Mesodermal cell (in vitro differentiated cells): Measurements from ENCODE around the gene IGFL1. TPM values are rescaled to one million over a fixed set of nuclear protein-coding genes. Genes with fewer than 3 reads are reported as not detected.
"Not testable (repeated sequence)": the region's sequence is repeated elsewhere in the genome, so short reads cannot be mapped to it uniquely, and the experiment has no call there.

Experiments used
- H3K27ac ChIP-seq: 2 replicates; pipeline ENCODE4 v1.7.0; 2013; ENCODE audit warnings: mild to moderate bottlenecking, low read depth, low read length, moderate library complexity; ENCODE audit not compliant: severe bottlenecking
- H3K36me3 ChIP-seq: 2 replicates; pipeline ENCODE4 v1.7.1; 2013; ENCODE audit warnings: mild to moderate bottlenecking, low read length, moderate library complexity; ENCODE audit not compliant: control insufficient read depth, insufficient read depth
- H3K4me1 ChIP-seq: one replicate; pipeline ENCODE4 v1.7.1; 2013; ENCODE audit warnings: mild to moderate bottlenecking, low read length; ENCODE audit not compliant: insufficient read depth, control insufficient read depth, poor library complexity, severe bottlenecking
- H3K4me3 ChIP-seq: 2 replicates; pipeline ENCODE4 v1.7.0; 2013; ENCODE audit warnings: low read length, control low read depth, mild to moderate bottlenecking; ENCODE audit not compliant: insufficient read depth, poor library complexity, severe bottlenecking; ENCODE audit errors: extremely low read depth
- H3K9me3 ChIP-seq: 2 replicates; pipeline ENCODE4 v1.7.1; 2013; ENCODE audit warnings: mild to moderate bottlenecking, low read length, moderate library complexity; ENCODE audit not compliant: control insufficient read depth
- WGBS, 2 experiments: methylation state at CpG; one replicate each; pipeline ENCODE4 v1.1.5; 2013; ENCODE audit warnings: missing lambda C conversion rate in 2 of 2; ENCODE audit not compliant: insufficient coverage in 2 of 2; 5-methylcytosine and 5-hydroxymethylcytosine counted together
- polyA plus RNA-seq, 2 experiments: library from polyadenylated mRNA; stranded (reverse); fragments of 50-300 nt; gene quantifications; one replicate each; pipeline ENCODE4 v1.2.3, GENCODE V29; 2013

The IGFL1 gene
- not detected for polyA plus RNA-seq (2013, experiment 1 of 2)
- polyA plus RNA-seq (2013, experiment 2 of 2) = not detected

GRCh38 chr19:46229442-46229841 lies at the start of gene IGFL1:
Gene IGFL1 (plus strand): TSS chr19:46229742. CDS start chr19:46229775, 33 bp downstream.
- WGBS, 2 experiments = 77 to 78% methylated on average over 4 to 5 of the region's 6 CpGs

GRCh38 chr19:46180701-46181387 lies 48.7 kb upstream of the IGFL1 start:
- 80 to 84% methylated on average over 5 of the region's 5 CpGs for whole genome bisulfite sequencing, 2 experiments

More at GRCh38 chr19:46229442-46229841, at the start of gene IGFL1:
- Histone ChIP-seq H3K27ac (no peak within 1 kb of the TSS), H3K9me3 (no peaks in the 10 kb centered on the region), H3K4me3 (no peak within 1 kb of the TSS), H3K4me1 (no peaks in the 10 kb centered on the region), H3K36me3 (no peaks in the 10 kb centered on the region)

GRCh38 chr19:46181388-46181779 lies 48.2 kb upstream of the IGFL1 start:
- Histone ChIP-seq H3K4me1 (peaks cover 13% of the 10 kb centered on the region), H3K4me3 (no peak overlapping the region), H3K9me3 (peaks cover 4% of the 10 kb centered on the region), H3K27ac (no peak overlapping the region), H3K36me3 (no peaks in the 10 kb centered on the region)
- 71 to 73% methylated on average over 5 to 6 of the region's 6 CpGs for WGBS, 2 experiments

More at GRCh38 chr19:46180701-46181387, 48.7 kb upstream of the IGFL1 start:
- Histone ChIP-seq H3K27ac (no peak overlapping the region), H3K4me1 (peaks cover 13% of the 10 kb centered on the region), H3K4me3 (no peak overlapping the region), H3K9me3 (peaks cover 4% of the 10 kb centered on the region), H3K36me3 (no peaks in the 10 kb centered on the region)

- H3K4me1 ChIP-seq = peaks cover 13% of the 10 kb centered on the region
- 96 to 97% methylated on average over 8 of the region's 8 CpGs for WGBS, 2 experiments
- no peak overlapping the region for H3K4me3 ChIP-seq
- H3K36me3 ChIP-seq = no peaks in the 10 kb centered on the region
- H3K27ac ChIP-seq = no peak overlapping the region
- peaks cover 4% of the 10 kb centered on the region for H3K9me3 ChIP-seq
Observed at GRCh38 chr19:46182476-46182875, 47.1 kb upstream of the IGFL1 start.

GRCh38 chr19:46184775-46185710 lies 44.5 kb upstream of the IGFL1 start:
- 90 to 93% methylated on average over 3 to 5 of the region's 6 CpGs for WGBS, 2 experiments
- H3K9me3 ChIP-seq, H3K27ac ChIP-seq, H3K4me3 ChIP-seq, H3K36me3 ChIP-seq: not testable (repeated sequence)
- peaks cover 13% of the 10 kb centered on the region for H3K4me1 ChIP-seq

GRCh38 chr19:46186101-46186716 lies 43.3 kb upstream of the IGFL1 start:
- Histone ChIP-seq H3K27ac (no peak overlapping the region), H3K36me3 (no peaks in the 10 kb centered on the region), H3K4me3 (no peak overlapping the region), H3K4me1 (peaks cover 12% of the 10 kb centered on the region), H3K9me3 (peaks cover 4% of the 10 kb centered on the region)
- WGBS, 2 experiments = 91% methylated on average over 14 to 20 of the region's 20 CpGs

GRCh38 chr19:46186717-46187101 lies 42.8 kb upstream of the IGFL1 start:
- 75 to 91% methylated on average over 1 to 5 of the region's 5 CpGs for whole genome bisulfite sequencing, 2 experiments
- Histone ChIP-seq H3K27ac (no peak overlapping the region), H3K9me3 (peaks cover 4% of the 10 kb centered on the region), H3K36me3 (no peaks in the 10 kb centered on the region), H3K4me1 (peaks cover 7% of the 10 kb centered on the region), H3K4me3 (no peak overlapping the region)

- Histone ChIP-seq H3K4me1 (peaks cover 12% of the 10 kb centered on the region), H3K27ac (no peak overlapping the region), H3K9me3 (no peaks in the 10 kb centered on the region), H3K36me3 (no peaks in the 10 kb centered on the region), H3K4me3 (no peak overlapping the region)
- WGBS, 2 experiments = 92 to 95% methylated on average over 2 to 5 of the region's 8 CpGs
Observed at GRCh38 chr19:46189971-46190888, 39.3 kb upstream of the IGFL1 start.

- H3K4me1 ChIP-seq = peaks cover 9% of the 10 kb centered on the region
- no peaks in the 10 kb centered on the region for H3K9me3 ChIP-seq
- WGBS, 2 experiments = 67 to 90% methylated on average over 1 to 2 of the region's 4 CpGs
- no peaks in the 10 kb centered on the region for H3K36me3 ChIP-seq
- no peak overlapping the region for H3K27ac ChIP-seq
- no peak overlapping the region for H3K4me3 ChIP-seq
Observed at GRCh38 chr19:46191356-46191755, 38.2 kb upstream of the IGFL1 start.

GRCh38 chr19:46191972-46192371 lies 37.6 kb upstream of the IGFL1 start:
- H3K4me1 ChIP-seq = peaks cover 9% of the 10 kb centered on the region

More at GRCh38 chr19:46191972-46192371, 37.6 kb upstream of the IGFL1 start:
- Histone ChIP-seq H3K27ac (no peak overlapping the region), H3K9me3 (no peaks in the 10 kb centered on the region), H3K4me3 (no peak overlapping the region), H3K36me3 (no peaks in the 10 kb centered on the region)
- WGBS, 2 experiments = 75 to 80% methylated on average over 2 of the region's 3 CpGs
